HepG2 (cell line): ENCODE data around the gene BFAR. TPM values are rescaled to one million over a fixed set of nuclear protein-coding genes. Genes with fewer than 3 reads are reported as not detected.

Experiments
- CCDC6 ChIP-seq: sonication (generic); formaldehyde crosslinking; IDR thresholded peaks from 2 replicates; pipeline ENCODE4 v1.8.1; 2022; ENCODE audit warnings: mild to moderate bottlenecking, missing genetic modification reagents, moderate library complexity
- CREM ChIP-seq, 2 experiments: sonication (generic) in 1 of 2; formaldehyde crosslinking in 1 of 2; IDR thresholded peaks; 2 replicates each; pipeline versions ENCODE4 v1.4.0 to v1.6.1; 2016 to 2020; ENCODE audit warnings: antibody characterized with exemption in 1 of 2, mild to moderate bottlenecking in 1 of 2, missing genetic modification reagents in 1 of 2
- FOXJ3 ChIP-seq: sonication (generic); formaldehyde crosslinking; IDR thresholded peaks from 2 replicates; pipeline ENCODE4 v1.4.0; 2020; ENCODE audit warnings: missing genetic modification reagents, mild to moderate bottlenecking, borderline replicate concordance
- HINFP ChIP-seq: sonication (generic); formaldehyde crosslinking; IDR thresholded peaks from 2 replicates; pipeline ENCODE4 v1.4.0; 2020; ENCODE audit warnings: low read depth, mild to moderate bottlenecking, missing genetic modification reagents
- IKZF5 ChIP-seq: IDR thresholded peaks from 2 replicates; pipeline ENCODE4 v1.6.1; 2018; ENCODE audit warnings: missing genetic modification reagents, mild to moderate bottlenecking, missing compliant biosample characterization
- KDM5B ChIP-seq: sonication (generic); formaldehyde crosslinking; IDR thresholded peaks from 2 replicates; pipeline ENCODE4 v1.4.0; 2020; ENCODE audit warnings: missing genetic modification reagents, mild to moderate bottlenecking, borderline replicate concordance
- KLF9 ChIP-seq: IDR thresholded peaks from 2 replicates; pipeline ENCODE4 v1.6.1; 2016; ENCODE audit warnings: low read depth
- MAFG ChIP-seq: sonication (generic); formaldehyde crosslinking; IDR thresholded peaks from 2 replicates; pipeline ENCODE4 v1.5.1; 2020; ENCODE audit warnings: mild to moderate bottlenecking, missing genetic modification reagents
- MAZ ChIP-seq, 2 experiments: sonication (generic) in 1 of 2; formaldehyde crosslinking in 1 of 2; IDR thresholded peaks; 2 replicates each; pipeline versions ENCODE4 v1.5.0 to v1.6.1; 2012 to 2020; ENCODE audit warnings: low read depth in 2 of 2, mild to moderate bottlenecking in 2 of 2, borderline replicate concordance in 1 of 2, improper control_type of control experiment in 1 of 2, low read length in 1 of 2, missing genetic modification reagents in 1 of 2, moderate library complexity in 1 of 2
- NR3C1 ChIP-seq: sonication (generic); formaldehyde crosslinking; IDR thresholded peaks from 2 replicates; pipeline ENCODE4 v1.4.0; 2020; ENCODE audit warnings: missing genetic modification reagents
- RBM22 ChIP-seq: fragments of 200-400 bp; formaldehyde crosslinking; optimal IDR thresholded peaks from 2 replicates; pipeline ENCODE3; 2017; ENCODE audit warnings: mild to moderate bottlenecking, low read length, moderate library complexity
- RFXAP ChIP-seq: sonication (generic); formaldehyde crosslinking; IDR thresholded peaks from 2 replicates; pipeline ENCODE4 v1.4.0; 2020; ENCODE audit warnings: missing genetic modification reagents, borderline replicate concordance
- RXRA ChIP-seq: sonication (generic); formaldehyde crosslinking; IDR thresholded peaks from 2 replicates; pipeline ENCODE4 v1.5.1; 2020; ENCODE audit warnings: missing genetic modification reagents
- SIX1 ChIP-seq: sonication (generic); formaldehyde crosslinking; IDR thresholded peaks from 2 replicates; pipeline ENCODE4 v1.4.0; 2020; ENCODE audit warnings: missing genetic modification reagents, borderline replicate concordance
- TARDBP ChIP-seq: sonication (generic); formaldehyde crosslinking; IDR thresholded peaks from 2 replicates; pipeline ENCODE4 v1.8.0; 2022; ENCODE audit warnings: mild to moderate bottlenecking, missing genetic modification reagents
- ZFP41 ChIP-seq: sonication (generic); formaldehyde crosslinking; IDR thresholded peaks from 2 replicates; pipeline ENCODE4 v1.4.0; 2020; ENCODE audit warnings: mild to moderate bottlenecking, missing genetic modification reagents, borderline replicate concordance
- ZNF33B ChIP-seq: sonication (generic); formaldehyde crosslinking; IDR thresholded peaks from 2 replicates; pipeline ENCODE4 v1.5.1; 2020; ENCODE audit warnings: mild to moderate bottlenecking, missing genetic modification reagents
- ZNF431 ChIP-seq: sonication (generic); formaldehyde crosslinking; IDR thresholded peaks from 2 replicates; pipeline ENCODE4 v1.9.0; 2022; ENCODE audit warnings: missing genetic modification reagents, low read depth, mild to moderate bottlenecking, borderline replicate concordance
- ZNF589 ChIP-seq: sonication (generic); formaldehyde crosslinking; conservative IDR thresholded peaks from 2 replicates; pipeline ENCODE4 v1.8.0; 2022; ENCODE audit warnings: mild to moderate bottlenecking, moderate library complexity, missing genetic modification reagents
- ZNF674 ChIP-seq: sonication (generic); formaldehyde crosslinking; IDR thresholded peaks from 2 replicates; pipeline ENCODE4 v1.5.0; 2020; ENCODE audit warnings: low read depth, mild to moderate bottlenecking, missing genetic modification reagents
- ZNF766 ChIP-seq: sonication (generic); formaldehyde crosslinking; IDR thresholded peaks from 2 replicates; pipeline ENCODE4 v1.5.0; 2020; ENCODE audit warnings: missing genetic modification reagents, borderline replicate concordance
- polyA plus RNA-seq, 8 experiments: library from polyadenylated mRNA; depleted of rRNA in 3 of 8; stranded (reverse) in 7 of 8; unstranded in 1 of 8; fragments of >200 nt; fragmentation: Illumina TruSeq in 4 of 8; extraction: Trizol in 4 of 8; gene quantifications; 2 replicates each; pipeline versions ENCODE4 v1.2.1 to v1.2.3, GENCODE V29; 2011 to 2016; ENCODE audit warnings: low read depth in 4 of 8, missing spikeins in 1 of 8, mixed read lengths in 1 of 8; ENCODE audit not compliant: insufficient read depth in 1 of 8
- total RNA-seq, 5 experiments: library from RNA; depleted of rRNA; stranded (reverse); fragments of >200 nt; fragmentation: Illumina TruSeq; extraction: Trizol; gene quantifications; 2 replicates each; pipeline ENCODE4 v1.2.3, GENCODE V29; 2016; ENCODE audit warnings: low read depth in 1 of 5
- TF ChIP-seq, protein P1 (sequence below): sonication (generic); formaldehyde crosslinking; IDR thresholded peaks from 2 replicates; pipeline ENCODE4 v1.4.0; 2020; ENCODE audit warnings: missing genetic modification reagents
- TF ChIP-seq, protein P2 (sequence below): sonication (generic); formaldehyde crosslinking; IDR thresholded peaks from 2 replicates; pipeline ENCODE4 v1.4.0; 2020; ENCODE audit warnings: missing genetic modification reagents, borderline replicate concordance

Gene BFAR
- total and polyA plus RNA-seq, 2 of the 13 experiments (the other 11 are each of a cell fraction or from before 2014, with no cell fraction given) = 96.9 to 120 TPM

DNA sequence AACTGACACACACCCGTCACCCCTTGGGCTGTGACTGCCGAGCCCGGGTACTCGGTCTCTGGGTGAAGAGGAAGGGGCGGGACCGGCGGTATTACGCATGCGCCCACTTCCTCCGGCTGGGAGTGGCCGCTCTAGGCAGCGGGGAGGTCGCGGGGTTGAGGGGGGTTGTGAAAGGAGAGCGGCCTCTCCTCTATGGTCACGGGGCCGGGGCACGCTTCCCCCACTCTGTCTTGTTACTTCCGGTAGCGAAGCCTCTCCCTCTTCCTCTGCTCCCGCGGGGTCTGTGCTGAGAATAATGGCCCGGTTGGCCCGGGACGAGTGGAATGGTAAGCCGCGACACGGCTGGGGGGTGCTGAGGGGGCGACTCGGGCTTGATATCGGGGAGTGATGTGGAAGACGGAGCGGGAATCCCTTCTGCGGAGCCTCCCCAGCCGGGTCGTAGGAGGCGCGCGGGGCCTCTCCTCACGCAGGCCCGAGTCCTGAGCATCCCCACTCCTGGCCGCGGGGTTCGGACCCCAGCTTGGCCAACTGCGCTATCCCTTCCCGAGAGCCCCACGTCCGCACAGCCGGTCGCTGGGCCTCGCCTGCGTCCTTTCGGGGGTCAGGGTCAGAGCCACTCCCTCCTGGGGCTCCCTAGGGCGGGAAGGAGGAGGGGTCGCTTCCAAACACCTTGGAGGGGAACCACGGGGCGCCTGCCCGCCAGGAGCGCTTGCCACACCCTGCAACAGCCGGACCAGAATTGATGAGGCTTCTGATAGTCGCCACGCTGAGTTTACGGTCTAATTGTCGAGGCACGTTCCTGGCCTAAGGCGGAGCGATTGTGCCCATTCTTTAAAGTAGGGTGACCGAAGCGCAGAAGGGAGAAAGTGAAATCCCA is at the start of gene BFAR (continued):
- TF ChIP-seq NR3C1 (no peak), RFXAP (CRISPR knock-in tag) (peak; percentile 93), CCDC6 (CRISPR knock-in tag) (no peak; the same call in 1 of the 2 replicates), ZNF431 (CRISPR knock-in tag) (peak; percentile 61; the same call in 1 of the 2 replicates), CREM (IDR thresholded peaks at IDR 0.05) (peak; percentile 89), CREM (CRISPR knock-in tag; IDR thresholded peaks at IDR 0.05) (no peak), FOXJ3 (peak; percentile 86), RXRA (peak; percentile 74), RBM22 (no peak), ZNF674 (CRISPR knock-in tag) (no peak), SIX1 (CRISPR knock-in tag) (peak; percentile 52; the same call in 1 of the 2 replicates), ZNF766 (CRISPR knock-in tag) (peak; percentile 95), ZFP41 (CRISPR knock-in tag) (peak; percentile 41; the same call in 1 of the 2 replicates), ZNF589 (CRISPR knock-in tag) (peak; percentile 88), HINFP (peak; percentile 79), KDM5B (CRISPR knock-in tag) (peak; percentile 89), ZNF33B (CRISPR knock-in tag) (peak; percentile 11; the same call in 1 of the 2 replicates), KLF9 (CRISPR knock-in tag) (peak; percentile 99), MAFG (CRISPR knock-in tag) (no peak), IKZF5 (CRISPR knock-in tag) (peak; percentile 97), TARDBP (peak; percentile 95; the same call in 1 of the 2 replicates), MAZ (IDR thresholded peaks at IDR 0.05; ENCODE audit: borderline replicate concordance, low read depth, low read length) (peak; percentile 91), MAZ (CRISPR knock-in tag; IDR thresholded peaks at IDR 0.05; ENCODE audit: low read depth) (peak; percentile 78)
- TF ChIP-seq, protein P1, sequence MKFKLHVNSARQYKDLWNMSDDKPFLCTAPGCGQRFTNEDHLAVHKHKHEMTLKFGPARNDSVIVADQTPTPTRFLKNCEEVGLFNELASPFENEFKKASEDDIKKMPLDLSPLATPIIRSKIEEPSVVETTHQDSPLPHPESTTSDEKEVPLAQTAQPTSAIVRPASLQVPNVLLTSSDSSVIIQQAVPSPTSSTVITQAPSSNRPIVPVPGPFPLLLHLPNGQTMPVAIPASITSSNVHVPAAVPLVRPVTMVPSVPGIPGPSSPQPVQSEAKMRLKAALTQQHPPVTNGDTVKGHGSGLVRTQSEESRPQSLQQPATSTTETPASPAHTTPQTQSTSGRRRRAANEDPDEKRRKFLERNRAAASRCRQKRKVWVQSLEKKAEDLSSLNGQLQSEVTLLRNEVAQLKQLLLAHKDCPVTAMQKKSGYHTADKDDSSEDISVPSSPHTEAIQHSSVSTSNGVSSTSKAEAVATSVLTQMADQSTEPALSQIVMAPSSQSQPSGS (CRISPR knock-in tag) = peak; percentile 92
- TF ChIP-seq, protein P2, sequence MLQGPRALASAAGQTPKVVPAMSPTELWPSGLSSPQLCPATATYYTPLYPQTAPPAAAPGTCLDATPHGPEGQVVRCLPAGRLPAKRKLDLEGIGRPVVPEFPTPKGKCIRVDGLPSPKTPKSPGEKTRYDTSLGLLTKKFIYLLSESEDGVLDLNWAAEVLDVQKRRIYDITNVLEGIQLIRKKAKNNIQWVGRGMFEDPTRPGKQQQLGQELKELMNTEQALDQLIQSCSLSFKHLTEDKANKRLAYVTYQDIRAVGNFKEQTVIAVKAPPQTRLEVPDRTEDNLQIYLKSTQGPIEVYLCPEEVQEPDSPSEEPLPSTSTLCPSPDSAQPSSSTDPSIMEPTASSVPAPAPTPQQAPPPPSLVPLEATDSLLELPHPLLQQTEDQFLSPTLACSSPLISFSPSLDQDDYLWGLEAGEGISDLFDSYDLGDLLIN (CRISPR knock-in tag) = 0 out of 2 replicates have a peak, but pooled peaks have one; percentile 52
